IMR-90 (cell line): ENCODE data around the gene NCOR1. TPM values are rescaled to one million over a fixed set of nuclear protein-coding genes. Genes with fewer than 3 reads are reported as not detected.
A peak's percentile ranks its signal among the peaks of the same experiment; 100 is the strongest.
"Not testable (repeated sequence)": the region's sequence is repeated elsewhere in the genome, so short reads cannot be mapped to it uniquely, and the experiment has no call there.

Experiments
- ATAC-seq: fragments of 200-7000 bp; cut with Tn5 transposase; 2 replicates; pipeline ENCODE4 v1.9.1; 2020; ENCODE audit warnings: low read depth, mild to moderate bottlenecking, moderate library complexity
- BruUV-seq: library from RNA; stranded (reverse); fragments of 400-500 nt; replicated peaks from 2 replicates; lab custom pipeline; 2021; lab: Mats Ljungman, UMichigan
- CTCF ChIA-PET: fragments of 300-600 bp; formaldehyde crosslinking; extraction: SDS; loops from one replicate; lab custom pipeline; 2021; ENCODE audit warnings: antibody characterized with exemption; lab: Yijun Ruan, JAX
- POLR2A ChIA-PET: fragments of 300-600 bp; sonication (Branson Sonifier 250); formaldehyde crosslinking; loops from one replicate; lab custom pipeline; 2022; ENCODE audit warnings: antibody characterized with exemption; ENCODE audit not compliant: unreplicated experiment; lab: Charles Lee
- DNase-seq: peaks from one replicate; pipeline ENCODE4 v3.0.0; 2013
- H2AFZ ChIP-seq: replicated peaks from 2 replicates; pipeline ENCODE3; 2013; ENCODE audit warnings: low read length, mild to moderate bottlenecking; ENCODE audit not compliant: poor library complexity
- H2AK5ac ChIP-seq: 2 replicates; pipeline ENCODE4 v1.6.1; 2013; ENCODE audit warnings: low read depth, low read length, inconsistent platforms
- H2AK9ac ChIP-seq: replicated peaks from 2 replicates; pipeline ENCODE3; 2013; ENCODE audit warnings: mild to moderate bottlenecking, low read depth, low read length, moderate library complexity; ENCODE audit not compliant: poor library complexity
- H2BK120ac ChIP-seq: 2 replicates; pipeline ENCODE4 v1.6.1; 2013; ENCODE audit warnings: low read depth, low read length, inconsistent platforms
- H2BK15ac ChIP-seq: 3 replicates; pipeline ENCODE4 v1.6.1; 2013; ENCODE audit warnings: low read depth, low read length, inconsistent platforms
- H2BK20ac ChIP-seq: 2 replicates; pipeline ENCODE4 v1.6.1; 2013; ENCODE audit warnings: low read depth, mild to moderate bottlenecking, inconsistent platforms, low read length, moderate library complexity
- H2BK5ac ChIP-seq: 2 replicates; pipeline ENCODE4 v1.6.1; 2013; ENCODE audit warnings: mild to moderate bottlenecking, low read depth, low read length, inconsistent platforms; ENCODE audit not compliant: poor library complexity, severe bottlenecking
- H3K14ac ChIP-seq: replicated peaks from 2 replicates; pipeline ENCODE4 v1.6.1; 2013; ENCODE audit warnings: low read depth, low read length, inconsistent platforms
- H3K18ac ChIP-seq: 2 replicates; pipeline ENCODE4 v1.6.1; 2013; ENCODE audit warnings: low read depth, low read length, control low read depth
- H3K23ac ChIP-seq: 2 replicates; pipeline ENCODE4 v1.6.1; 2013; ENCODE audit warnings: low read depth, low read length, inconsistent platforms
- H3K27ac ChIP-seq: 2 replicates; pipeline ENCODE4 v1.5.1; 2013; ENCODE audit warnings: mild to moderate bottlenecking, control low read depth, low read length; ENCODE audit not compliant: insufficient read depth
- H3K27me3 ChIP-seq: 2 replicates; pipeline ENCODE4 v1.6.1; 2013; ENCODE audit warnings: low read length; ENCODE audit not compliant: control insufficient read depth, insufficient read depth
- H3K36me3 ChIP-seq: 2 replicates; pipeline ENCODE4 v1.6.1; 2013; ENCODE audit warnings: low read length, mixed read lengths; ENCODE audit not compliant: control insufficient read depth, insufficient read depth
- H3K4ac ChIP-seq: 2 replicates; pipeline ENCODE4 v1.6.1; 2013; ENCODE audit warnings: low read depth, low read length, inconsistent platforms
- H3K4me1 ChIP-seq: 2 replicates; pipeline ENCODE4 v1.6.1; 2013; ENCODE audit warnings: low read length, mixed read lengths; ENCODE audit not compliant: control insufficient read depth, insufficient read depth
- H3K4me2 ChIP-seq: 2 replicates; pipeline ENCODE4 v1.6.1; 2013; ENCODE audit warnings: low read depth, mild to moderate bottlenecking, control low read depth, low read length, moderate library complexity
- H3K4me3 ChIP-seq: 2 replicates; pipeline ENCODE4 v1.5.1; 2013; ENCODE audit warnings: low read depth, mild to moderate bottlenecking, control low read depth, low read length, moderate library complexity; ENCODE audit not compliant: insufficient read depth
- H3K56ac ChIP-seq: 2 replicates; pipeline ENCODE4 v1.6.1; 2013; ENCODE audit warnings: low read length, inconsistent platforms; ENCODE audit not compliant: insufficient read depth; ENCODE audit errors: extremely low read depth
- H3K79me1 ChIP-seq, 2 experiments: 2 replicates each; pipeline ENCODE4 v1.6.1; 2013; ENCODE audit warnings: low read length in 2 of 2, inconsistent platforms in 1 of 2, low read depth in 1 of 2
- H3K9ac ChIP-seq: 2 replicates; pipeline ENCODE4 v1.6.1; 2013; ENCODE audit warnings: low read depth, low read length, control low read depth
- H3K9me1 ChIP-seq: 2 replicates; pipeline ENCODE4 v1.6.1; 2013; ENCODE audit warnings: low read length, inconsistent platforms; ENCODE audit not compliant: insufficient read depth
- H3K9me3 ChIP-seq: 2 replicates; pipeline ENCODE4 v1.6.1; 2013; ENCODE audit warnings: low read length; ENCODE audit not compliant: control insufficient read depth, insufficient read depth
- H4K20me1 ChIP-seq: 2 replicates; pipeline ENCODE4 v1.6.1; 2013; ENCODE audit warnings: low read length, inconsistent platforms; ENCODE audit not compliant: insufficient read depth
- H4K5ac ChIP-seq: 2 replicates; pipeline ENCODE4 v1.6.1; 2013; ENCODE audit warnings: mild to moderate bottlenecking, low read depth, low read length, control low read depth
- H4K8ac ChIP-seq, 2 experiments: 2 replicates each; pipeline ENCODE4 v1.6.1; 2013; ENCODE audit warnings: low read depth in 2 of 2, low read length in 2 of 2, control low read depth in 1 of 2, inconsistent platforms in 1 of 2
- H4K91ac ChIP-seq: 2 replicates; pipeline ENCODE4 v1.6.1; 2013; ENCODE audit warnings: low read depth, low read length, inconsistent platforms; ENCODE audit not compliant: insufficient read depth
- BHLHE40 ChIP-seq: fragments of 150-350 bp; IDR thresholded peaks from 2 replicates; pipeline ENCODE4 v1.6.1; 2016; ENCODE audit warnings: mild to moderate bottlenecking, low read depth, low read length
- CEBPB ChIP-seq: IDR thresholded peaks from 2 replicates; pipeline ENCODE4 v1.6.1; 2012; ENCODE audit warnings: low read depth, low read length, improper control_type of control experiment
- MAZ ChIP-seq: IDR thresholded peaks from 2 replicates; pipeline ENCODE4 v1.6.1; 2012; ENCODE audit warnings: low read depth, mild to moderate bottlenecking, low read length, improper control_type of control experiment, moderate library complexity, borderline replicate concordance
- MXI1 ChIP-seq: IDR thresholded peaks from 2 replicates; pipeline ENCODE4 v1.6.1; 2012; ENCODE audit warnings: low read depth, mild to moderate bottlenecking, low read length, moderate library complexity, borderline replicate concordance
- NFE2L2 ChIP-seq: fragments of 150-350 bp; IDR thresholded peaks from 2 replicates; pipeline ENCODE4 v1.6.1; 2016; ENCODE audit warnings: low read depth, mild to moderate bottlenecking, low read length
- RFX5 ChIP-seq: IDR thresholded peaks from 2 replicates; pipeline ENCODE4 v1.8.0; 2012; ENCODE audit warnings: low read depth, mild to moderate bottlenecking, low read length, moderate library complexity
- WGBS, 2 experiments: methylation state at CpG; one replicate each; pipeline versions ENCODE4 v1.1.5 to v1.1.7; 2013; ENCODE audit warnings: missing lambda C conversion rate in 2 of 2; ENCODE audit not compliant: insufficient read length in 1 of 2; ENCODE audit errors: extremely low coverage in 2 of 2; 5-methylcytosine and 5-hydroxymethylcytosine counted together
- dilution Hi-C: fragments of 300-500 bp; cut with HindIII; formaldehyde crosslinking; loops from one replicate; pipeline ENCODE4 v1.14.3; 2018; ENCODE audit warnings: low sequenced_read_pairs; ENCODE audit not compliant: unreplicated experiment
- in situ Hi-C: fragments of 300-500 bp; cut with MboI; formaldehyde crosslinking; loops from 3 replicates; pipeline ENCODE4 v1.14.3; 2019; ENCODE audit warnings: low sequenced_read_pairs, inconsistent platforms, mixed read lengths
- intact Hi-C: fragments of 100-400 bp; cut with micrococcal nuclease; formaldehyde crosslinking; loops from 2 replicates; pipeline ENCODE4 v1.10.0; 2022
- polyA plus RNA-seq, 3 experiments: library from polyadenylated mRNA; depleted of rRNA; stranded (reverse); fragments of >200 nt; gene quantifications; 2 replicates each; pipeline ENCODE4 v1.2.3, GENCODE V29; 2012; ENCODE audit warnings: low replicate concordance in 1 of 3
- total RNA-seq: library from RNA; depleted of rRNA; stranded (reverse); fragments of >200 nt; gene quantifications from 2 replicates; pipeline ENCODE4 v1.2.3, GENCODE V29; 2012

NCOR1 gene
- total and polyA plus RNA-seq, 2 of the 4 experiments (the other 2 are of a cell fraction), result 54.5 to 80.3 TPM

DNA sequence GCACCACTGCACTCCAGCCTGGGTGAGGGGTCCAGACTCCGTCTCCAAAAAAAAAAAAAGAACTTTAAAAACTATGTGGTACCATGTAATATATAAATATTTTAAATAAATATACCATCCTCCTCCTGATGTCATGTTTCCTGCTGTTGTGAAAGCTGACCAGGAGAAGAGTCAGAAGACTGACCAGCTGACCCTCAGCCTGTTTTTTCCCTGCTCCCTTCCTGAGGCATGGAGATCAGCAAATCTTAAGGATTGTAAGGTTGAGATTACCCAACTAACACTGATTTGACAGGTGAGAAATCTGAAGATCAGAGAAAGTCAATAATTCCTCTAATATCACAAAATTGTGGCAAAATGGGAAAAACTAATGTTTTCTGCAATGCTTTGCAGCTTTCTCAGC is 18.1 kb downstream of the NCOR1 start:
- H3K4me3 ChIP-seq, result no peak overlapping the region
- in situ Hi-C loops, result no loop called here
- H3K18ac ChIP-seq, result no peak overlapping the region
- no peak overlapping the region for H2AK9ac ChIP-seq
- no peak overlapping the region for H3K9ac ChIP-seq
- TF ChIP-seq MXI1 (no peak), BHLHE40 (no peak), NFE2L2 (no peak), CEBPB (peak; percentile 16; the same call in 1 of the 2 replicates), MAZ (no peak), RFX5 (no peak)
- H4K20me1 ChIP-seq, result peaks cover 40% of the 10 kb centered on the region
- intact Hi-C loops, result no loop called here
- H4K5ac ChIP-seq, result no peak overlapping the region
- H3K27me3 ChIP-seq, result no peaks in the 10 kb centered on the region
- H3K4ac ChIP-seq, result no peak overlapping the region
- ChIA-PET POLR2A (no interaction called here), CTCF (interaction anchor here (0.6 kb wide), 1 partner anchor 9 kb away, joined by 3 read pairs; no protein-coding TSS in a partner anchor)
- no peak overlapping the region for H2AFZ ChIP-seq
- H2AK5ac ChIP-seq, result no peak overlapping the region
- H2BK5ac ChIP-seq, result no peak overlapping the region
- no peak overlapping the region for H2BK20ac ChIP-seq
- H3K14ac ChIP-seq, result no peak overlapping the region
- no TSS peak for BruUV-seq
- no peaks in the 10 kb centered on the region for H3K9me3 ChIP-seq
- no peak overlapping the region for H3K23ac ChIP-seq
- dilution Hi-C loops, result no loop called here
- no peak overlapping the region for H3K27ac ChIP-seq
- no peaks in the 10 kb centered on the region for H3K9me1 ChIP-seq
- no CpG with 5 or more reads among the region's 1 CpG for WGBS, 2 experiments
- no peaks in the 10 kb centered on the region; the same call in 1 of the 2 replicates for H3K4me1 ChIP-seq
- H3K79me1 ChIP-seq, result peaks cover 8 to 41% of the 10 kb centered on the region in 2 experiments
- H3K56ac ChIP-seq, result no peak overlapping the region
- H4K91ac ChIP-seq, result no peak overlapping the region
- H2BK15ac ChIP-seq, result no peak overlapping the region
- DNase-seq (peak; percentile 39), ATAC-seq (no peak)
- no peak overlapping the region for H2BK120ac ChIP-seq
- no peak overlapping the region for H4K8ac ChIP-seq
- peaks cover 9% of the 10 kb centered on the region for H3K36me3 ChIP-seq
- H3K4me2 ChIP-seq, result no peak overlapping the region

DNA sequence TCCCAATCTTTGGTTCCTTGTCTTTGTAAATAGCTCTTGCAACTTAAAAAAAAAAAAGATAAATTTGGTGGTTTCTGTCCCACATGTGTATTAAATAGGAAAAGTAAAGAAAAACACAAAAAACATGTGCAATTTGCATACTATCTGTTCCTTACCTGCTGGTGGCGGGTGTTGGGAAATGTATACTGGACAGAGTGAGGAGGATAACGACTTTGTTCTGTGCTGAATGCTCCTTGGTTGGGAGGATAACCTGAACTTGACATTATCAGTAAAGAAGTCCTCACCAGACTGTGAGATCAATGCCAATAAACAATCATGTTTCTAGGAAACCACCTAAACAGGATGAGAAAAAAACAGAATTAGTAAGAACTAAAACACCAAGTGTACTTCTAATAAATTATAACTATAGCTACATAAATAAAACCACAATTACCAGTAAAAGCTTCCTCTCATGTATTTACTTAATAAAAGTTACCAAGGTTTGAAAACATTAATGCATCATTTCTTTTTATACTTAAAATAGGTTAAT is 21.0 kb downstream of the NCOR1 start:
- H3K9me3 ChIP-seq, H3K27ac ChIP-seq, H3K23ac ChIP-seq, H2BK5ac ChIP-seq, in situ Hi-C loops, H2AK5ac ChIP-seq, intact Hi-C loops, H4K91ac ChIP-seq, CTCF ChIA-PET, H2AK9ac ChIP-seq, DNase-seq, H3K9me1 ChIP-seq, H3K4me3 ChIP-seq, H3K14ac ChIP-seq, H3K4ac ChIP-seq, H4K8ac ChIP-seq, H2BK20ac ChIP-seq, H3K56ac ChIP-seq, dilution Hi-C loops, POLR2A ChIA-PET, H3K27me3 ChIP-seq, BruUV-seq, H3K4me1 ChIP-seq, H2AFZ ChIP-seq, H3K18ac ChIP-seq, H3K9ac ChIP-seq, ATAC-seq, H3K4me2 ChIP-seq, H2BK120ac ChIP-seq, H4K5ac ChIP-seq, H2BK15ac ChIP-seq: not testable (repeated sequence)
- Histone ChIP-seq H4K20me1 (peaks cover 25% of the 10 kb centered on the region), H3K36me3 (peaks cover 16% of the 10 kb centered on the region), H3K79me1 (peaks cover 19 to 54% of the 10 kb centered on the region in 2 experiments)
- WGBS, 2 experiments, result no CpG with 5 or more reads among the region's 2 CpGs
